Measurements from ENCODE around the gene GNA12. TPM values are rescaled to one million over a fixed set of nuclear protein-coding genes. Genes with fewer than 3 reads are reported as not detected.

The GNA12 gene
- total and polyA plus RNA-seq, 10 of the 15 experiments (the other 5 are each of a cell fraction or from before 2014, with no cell fraction given): 1.9 to 51.8 (median 12.6) TPM

DNA sequence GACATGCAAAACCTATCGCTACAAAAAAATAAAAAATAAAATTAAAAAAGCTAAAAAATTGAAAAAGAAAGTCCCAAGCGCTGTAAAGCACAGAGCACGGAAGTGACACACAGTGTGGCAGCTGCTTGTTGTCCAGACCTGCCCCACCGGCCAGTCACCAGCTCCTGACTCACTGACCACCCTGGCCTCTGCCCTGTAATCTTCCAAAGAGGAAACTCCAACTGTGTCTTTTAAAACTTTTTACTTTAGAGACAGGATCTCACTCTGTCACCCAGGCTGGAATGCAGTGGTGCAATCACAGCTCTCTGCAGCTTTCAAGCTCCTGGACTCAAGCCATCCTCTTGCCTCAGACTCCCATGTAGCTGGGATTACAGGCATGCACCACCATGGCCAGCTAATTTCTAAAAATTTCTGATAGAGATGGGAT is 23.6 kb downstream of the GNA12 start:
- ATAC-seq: no peak
- Histone ChIP-seq H3K9ac (ENCODE audit: control insufficient read depth, insufficient read depth, low read length) (no peak overlapping the region), H2AFZ (ENCODE audit: control insufficient read depth, low read depth, low read length) (no peak overlapping the region), H3K27me3 (replicated peaks in 1 of 2; ENCODE audit: control insufficient read depth in 2 of 2, insufficient read depth in 2 of 2, low read length in 1 of 2) (no peaks in the 10 kb centered on the region), H3K79me2 (ENCODE audit: control insufficient read depth, insufficient read depth, low read length) (peaks cover 10% of the 10 kb centered on the region), H3K4me3 (no peak overlapping the region), H3K9me3 (replicated peaks; ENCODE audit: control insufficient read depth, insufficient read depth, low read length) (no peaks in the 10 kb centered on the region), H4K20me1 (ENCODE audit: control insufficient read depth, insufficient read depth) (no peaks in the 10 kb centered on the region), H3K36me3 (ENCODE audit: control insufficient read depth in 2 of 2, insufficient read depth in 2 of 2, low read length in 1 of 2) (no peaks in the 10 kb centered on the region), H3K4me2 (ENCODE audit: control insufficient read depth, insufficient read depth) (no peak overlapping the region), H3K4me1 (ENCODE audit: control insufficient read depth, insufficient read depth, low read length) (peaks cover 49% of the 10 kb centered on the region), H3K27ac (ENCODE audit: control insufficient read depth, insufficient read depth) (no peak overlapping the region)
- in situ Hi-C loops (cut with MboI) (no loop called here), intact Hi-C loops (cut with micrococcal nuclease; ENCODE audit: unreplicated experiment) (loop anchor here (5.0 kb wide), 1 partner anchor 63 kb away; no protein-coding TSS in a partner anchor)
- BruUV-seq (replicated peaks): no TSS peak
- TF ChIP-seq ZNF622 (IDR thresholded peaks at IDR 0.05) (no peak), POLR2AphosphoS2 (IDR thresholded peaks at IDR 0.05; ENCODE audit: low read depth, low read length) (no peak), ZNF274 (IDR thresholded peaks at IDR 0.05; ENCODE audit: insufficient read depth, insufficient read length) (no peak), CHD2 (IDR thresholded peaks at IDR 0.05; ENCODE audit: borderline replicate concordance, low read depth, low read length) (no peak), RB1 (IDR thresholded peaks at IDR 0.05; ENCODE audit: borderline replicate concordance) (no peak), TCF12 (IDR thresholded peaks at IDR 0.05; ENCODE audit: low read depth, low read length) (no peak), RBBP5 (conservative IDR thresholded peaks at IDR 0.05) (no peak), SMC3 (IDR thresholded peaks at IDR 0.05; ENCODE audit: borderline replicate concordance, low read length) (no peak), ZBTB40 (IDR thresholded peaks at IDR 0.05; ENCODE audit: borderline replicate concordance) (no peak), JUND (IDR thresholded peaks at IDR 0.05; ENCODE audit: low read depth, low read length) (no peak), NFIC (IDR thresholded peaks at IDR 0.05; ENCODE audit: low read depth, low read length) (no peak), FOXM1 (IDR thresholded peaks at IDR 0.05; ENCODE audit: low read depth, low read length) (no peak), NRF1 (conservative IDR thresholded peaks at IDR 0.05; ENCODE audit: low read depth, low read length) (no peak), NR2C1 (IDR thresholded peaks at IDR 0.05) (no peak)
- ChIA-PET CTCF (interaction anchor here (0.9 to 5.0 kb wide), 5 partner anchors 36 to 150 kb away, joined by 3 to 30 read pairs (median 5); no protein-coding TSS in a partner anchor), RAD21 (ENCODE audit: unreplicated experiment) (interaction anchor here (0.6 to 3.0 kb wide), 16 partner anchors 15 to 150 kb away, joined by 3 to 15 read pairs (median 4); no protein-coding TSS in a partner anchor), SMC1A (ENCODE audit: uncharacterized antibody, unreplicated experiment) (interaction anchor here (0.6 to 4.0 kb wide), 18 partner anchors 8 to 110 kb away, joined by 3 to 24 read pairs (median 4); no protein-coding TSS in a partner anchor), POLR2A (interaction anchor here (0.6 to 3.4 kb wide), 6 partner anchors 20 to 348 kb away, joined by 3 to 17 read pairs (median 4); no protein-coding TSS in a partner anchor)
- WGBS (ENCODE audit: insufficient coverage, insufficient replicate concordance, low lambda C conversion rate, missing lambda C conversion rate): 81% methylated on average over 4 of the region's 4 CpGs
- FAIRE-seq: no peak
- DNase-seq (ENCODE audit: low read depth, low spot score): no peak
